ENCODE results near the gene CRACDL.

CRACDL gene

DNA sequence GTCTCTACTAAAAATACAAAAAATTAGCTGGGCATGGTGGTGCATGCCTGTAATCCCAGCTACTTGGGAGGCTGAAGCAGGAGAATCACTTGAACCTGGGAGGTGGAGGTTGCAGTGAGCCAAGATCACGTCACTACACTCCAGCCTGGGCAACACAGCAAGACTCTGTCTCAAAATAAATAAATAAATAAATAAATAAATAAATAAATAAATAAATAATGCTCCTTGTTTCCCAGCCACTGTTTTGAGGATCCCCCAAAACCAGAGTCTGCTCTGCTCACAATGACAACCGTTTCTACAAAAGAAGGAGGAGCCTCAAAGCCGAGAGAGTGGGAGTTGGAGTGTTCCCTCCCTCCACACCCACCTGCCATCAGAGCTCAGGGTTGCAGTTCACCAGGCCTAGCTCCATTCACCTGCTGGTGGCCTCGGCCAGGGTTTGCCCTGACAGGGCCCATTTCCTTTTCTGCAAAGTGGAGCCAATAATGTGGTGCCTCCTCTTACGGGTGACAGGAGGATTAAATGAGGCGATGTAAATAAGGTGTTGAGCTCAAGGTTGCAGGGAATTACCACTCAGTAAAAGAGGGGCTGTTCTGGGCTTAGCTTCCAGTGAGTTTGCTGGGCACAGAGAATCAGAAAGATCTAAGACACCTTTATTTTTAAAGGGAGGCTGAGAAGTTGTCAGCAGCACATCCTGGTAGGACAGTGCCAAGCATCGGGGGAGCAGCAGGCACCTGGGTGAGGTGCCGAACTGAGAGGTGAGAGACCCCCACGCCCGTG, 25.5 kb downstream of the CRACDL start:
- TF ChIP-seq CEBPB (IDR thresholded peaks at IDR 0.05) (no peak), TEAD4 (IDR thresholded peaks at IDR 0.05) (no peak), TCF12 (IDR thresholded peaks at IDR 0.05; ENCODE audit: low read depth) (no peak)

DNA sequence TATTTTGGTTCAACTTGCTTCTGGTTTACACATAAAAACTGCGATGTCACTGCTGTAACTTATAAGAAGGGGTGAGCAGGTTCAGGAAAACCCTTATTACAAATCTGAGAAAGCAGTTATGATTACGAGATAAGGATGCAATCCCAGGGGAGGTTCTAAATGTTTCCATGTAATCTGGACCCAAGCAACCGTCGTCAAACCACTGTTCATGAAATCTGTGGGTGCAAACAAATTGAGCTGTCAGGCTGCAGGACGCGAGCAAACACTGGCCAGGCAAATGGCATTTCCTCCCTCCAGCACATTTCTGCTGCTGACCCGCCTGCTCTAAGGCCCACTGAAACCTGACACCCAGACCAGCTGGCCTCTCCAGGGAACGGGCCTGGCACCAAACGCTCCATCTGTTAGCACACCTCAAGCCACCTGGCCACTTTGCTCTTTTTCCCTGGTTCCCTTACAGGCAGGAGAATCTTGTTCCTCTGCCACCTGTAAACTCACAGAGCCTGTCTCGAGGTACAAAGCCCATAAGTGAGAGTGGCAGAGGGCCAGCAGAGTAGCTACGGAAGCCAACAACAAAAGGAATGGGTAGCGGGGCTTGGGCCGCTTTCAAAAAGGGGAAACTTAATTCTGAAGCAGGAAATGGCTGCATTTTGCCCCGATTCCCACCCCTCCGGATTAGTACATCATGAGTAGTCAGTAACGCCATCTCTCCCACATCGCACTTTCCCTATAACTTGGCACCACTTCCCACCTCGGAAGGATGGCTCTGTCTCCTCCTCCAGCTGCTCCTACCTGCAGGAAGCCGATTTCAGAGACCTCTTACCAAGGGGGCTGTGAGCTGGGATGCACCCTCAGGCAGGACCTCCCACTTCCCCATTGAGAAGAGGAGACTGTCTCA, 26.5 kb downstream of the CRACDL start:
- TF ChIP-seq, protein P1, sequence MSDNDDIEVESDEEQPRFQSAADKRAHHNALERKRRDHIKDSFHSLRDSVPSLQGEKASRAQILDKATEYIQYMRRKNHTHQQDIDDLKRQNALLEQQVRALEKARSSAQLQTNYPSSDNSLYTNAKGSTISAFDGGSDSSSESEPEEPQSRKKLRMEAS (IDR thresholded peaks at IDR 0.05): peak; percentile 71
- TF ChIP-seq YY1 (IDR thresholded peaks at IDR 0.05; ENCODE audit: low read depth) (no peak), EGR1 (IDR thresholded peaks at IDR 0.05) (no peak), TCF12 (IDR thresholded peaks at IDR 0.05; ENCODE audit: low read depth) (peak; percentile 87), FOXM1 (IDR thresholded peaks at IDR 0.05; ENCODE audit: borderline replicate concordance, low read depth) (no peak), CEBPB (IDR thresholded peaks at IDR 0.05) (no peak), EP300 (IDR thresholded peaks at IDR 0.05; ENCODE audit: borderline replicate concordance) (peak; percentile 18; the same call in 1 of the 2 replicates), TEAD4 (IDR thresholded peaks at IDR 0.05) (peak; percentile 39; the same call in 1 of the 2 replicates), TAF1 (IDR thresholded peaks at IDR 0.05; ENCODE audit: low read depth) (no peak), ZBTB7A (IDR thresholded peaks at IDR 0.05; ENCODE audit: low read depth) (no peak), RAD21 (IDR thresholded peaks at IDR 0.05; ENCODE audit: low read depth) (peak; percentile 3; the same call in 1 of the 2 replicates), NFIC (IDR thresholded peaks at IDR 0.05) (peak; percentile 70), CREB1 (IDR thresholded peaks at IDR 0.05; ENCODE audit: low read depth) (no peak)
- TF ChIP-seq, protein P2, sequence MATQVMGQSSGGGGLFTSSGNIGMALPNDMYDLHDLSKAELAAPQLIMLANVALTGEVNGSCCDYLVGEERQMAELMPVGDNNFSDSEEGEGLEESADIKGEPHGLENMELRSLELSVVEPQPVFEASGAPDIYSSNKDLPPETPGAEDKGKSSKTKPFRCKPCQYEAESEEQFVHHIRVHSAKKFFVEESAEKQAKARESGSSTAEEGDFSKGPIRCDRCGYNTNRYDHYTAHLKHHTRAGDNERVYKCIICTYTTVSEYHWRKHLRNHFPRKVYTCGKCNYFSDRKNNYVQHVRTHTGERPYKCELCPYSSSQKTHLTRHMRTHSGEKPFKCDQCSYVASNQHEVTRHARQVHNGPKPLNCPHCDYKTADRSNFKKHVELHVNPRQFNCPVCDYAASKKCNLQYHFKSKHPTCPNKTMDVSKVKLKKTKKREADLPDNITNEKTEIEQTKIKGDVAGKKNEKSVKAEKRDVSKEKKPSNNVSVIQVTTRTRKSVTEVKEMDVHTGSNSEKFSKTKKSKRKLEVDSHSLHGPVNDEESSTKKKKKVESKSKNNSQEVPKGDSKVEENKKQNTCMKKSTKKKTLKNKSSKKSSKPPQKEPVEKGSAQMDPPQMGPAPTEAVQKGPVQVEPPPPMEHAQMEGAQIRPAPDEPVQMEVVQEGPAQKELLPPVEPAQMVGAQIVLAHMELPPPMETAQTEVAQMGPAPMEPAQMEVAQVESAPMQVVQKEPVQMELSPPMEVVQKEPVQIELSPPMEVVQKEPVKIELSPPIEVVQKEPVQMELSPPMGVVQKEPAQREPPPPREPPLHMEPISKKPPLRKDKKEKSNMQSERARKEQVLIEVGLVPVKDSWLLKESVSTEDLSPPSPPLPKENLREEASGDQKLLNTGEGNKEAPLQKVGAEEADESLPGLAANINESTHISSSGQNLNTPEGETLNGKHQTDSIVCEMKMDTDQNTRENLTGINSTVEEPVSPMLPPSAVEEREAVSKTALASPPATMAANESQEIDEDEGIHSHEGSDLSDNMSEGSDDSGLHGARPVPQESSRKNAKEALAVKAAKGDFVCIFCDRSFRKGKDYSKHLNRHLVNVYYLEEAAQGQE (IDR thresholded peaks at IDR 0.05; ENCODE audit: low read depth): no peak
- TF ChIP-seq, protein P3, sequence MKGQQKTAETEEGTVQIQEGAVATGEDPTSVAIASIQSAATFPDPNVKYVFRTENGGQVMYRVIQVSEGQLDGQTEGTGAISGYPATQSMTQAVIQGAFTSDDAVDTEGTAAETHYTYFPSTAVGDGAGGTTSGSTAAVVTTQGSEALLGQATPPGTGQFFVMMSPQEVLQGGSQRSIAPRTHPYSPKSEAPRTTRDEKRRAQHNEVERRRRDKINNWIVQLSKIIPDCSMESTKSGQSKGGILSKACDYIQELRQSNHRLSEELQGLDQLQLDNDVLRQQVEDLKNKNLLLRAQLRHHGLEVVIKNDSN (IDR thresholded peaks at IDR 0.05): peak; percentile 51; the same call in 1 of the 2 replicates

DNA sequence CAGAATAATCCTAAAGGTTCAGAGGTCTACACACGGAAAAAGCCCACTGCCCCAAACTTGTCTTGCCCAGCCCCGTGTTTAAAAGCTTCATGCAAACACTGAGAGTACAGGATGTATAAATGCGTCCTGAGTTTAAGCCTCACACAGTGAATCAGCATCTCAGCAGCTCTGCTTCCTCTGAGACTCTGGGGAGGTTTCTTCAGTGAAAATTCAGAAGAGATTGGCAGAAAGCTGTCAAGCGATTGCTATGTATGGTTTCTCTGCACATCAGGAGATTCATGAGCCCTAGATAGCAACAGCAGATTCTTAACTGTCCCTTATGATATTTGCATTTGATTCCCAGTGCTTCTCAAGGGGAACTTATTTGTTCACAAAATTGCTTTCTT, 27.1 kb downstream of the CRACDL start:
- TF ChIP-seq NFIC (IDR thresholded peaks at IDR 0.05) (no peak), EP300 (IDR thresholded peaks at IDR 0.05; ENCODE audit: borderline replicate concordance) (no peak), CREB1 (IDR thresholded peaks at IDR 0.05; ENCODE audit: low read depth) (no peak), TCF12 (IDR thresholded peaks at IDR 0.05; ENCODE audit: low read depth) (no peak), FOXM1 (IDR thresholded peaks at IDR 0.05; ENCODE audit: borderline replicate concordance, low read depth) (no peak), ZBTB7A (IDR thresholded peaks at IDR 0.05; ENCODE audit: low read depth) (no peak), YY1 (IDR thresholded peaks at IDR 0.05; ENCODE audit: low read depth) (no peak), RAD21 (IDR thresholded peaks at IDR 0.05; ENCODE audit: low read depth) (no peak), CEBPB (IDR thresholded peaks at IDR 0.05) (no peak), EGR1 (IDR thresholded peaks at IDR 0.05) (no peak), TAF1 (IDR thresholded peaks at IDR 0.05; ENCODE audit: low read depth) (no peak)
- TF ChIP-seq, protein P3 (IDR thresholded peaks at IDR 0.05): no peak
- TF ChIP-seq, protein P2 (IDR thresholded peaks at IDR 0.05; ENCODE audit: low read depth): no peak

DNA sequence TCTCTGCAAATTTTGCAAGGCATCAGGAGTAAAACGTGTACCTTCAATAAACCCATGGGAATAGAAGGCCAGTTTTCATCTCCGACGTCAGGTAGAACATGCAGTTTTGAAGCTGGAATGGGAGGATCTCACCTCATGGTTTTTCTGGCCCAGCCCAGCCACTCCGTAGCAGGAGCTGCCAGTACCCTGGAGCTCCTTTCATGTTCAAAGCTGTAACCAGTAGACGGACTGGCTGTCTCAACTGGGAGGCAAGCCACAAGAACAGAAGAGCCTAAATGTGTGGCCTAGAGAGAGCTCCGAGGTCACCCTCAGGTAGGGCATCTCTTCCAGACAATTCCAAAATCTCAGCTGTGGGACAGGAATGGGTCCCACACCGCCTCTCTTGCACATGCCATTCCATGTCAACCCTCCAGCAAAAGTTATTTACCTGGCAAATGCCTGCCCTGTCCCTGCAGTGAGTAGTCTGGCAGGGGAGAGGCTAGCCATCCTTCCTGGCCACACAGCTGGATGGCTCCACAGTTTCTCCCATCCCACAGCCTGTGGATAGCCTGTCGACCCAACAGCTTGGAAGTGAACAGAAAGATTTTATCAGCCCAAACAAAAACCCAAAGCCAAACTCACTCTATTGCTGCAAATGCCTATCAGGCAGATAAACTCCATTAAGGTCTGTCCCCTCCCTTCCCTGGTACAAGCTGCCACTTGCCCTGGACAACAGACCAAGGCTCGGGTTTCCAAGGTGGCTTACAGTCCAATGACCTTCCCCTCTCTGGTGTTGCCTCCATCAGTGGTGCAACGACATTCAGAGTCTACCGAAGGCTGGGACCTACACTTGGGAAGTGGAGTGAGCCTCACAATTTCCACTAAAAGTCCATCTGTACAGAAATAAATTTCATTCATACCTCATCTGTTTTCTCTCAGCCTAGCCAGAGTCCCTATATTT, 27.8 kb downstream of the CRACDL start:
- TF ChIP-seq CREB1 (IDR thresholded peaks at IDR 0.05; ENCODE audit: low read depth): no peak
- TF ChIP-seq ZBTB7A (IDR thresholded peaks at IDR 0.05; ENCODE audit: low read depth): no peak
- TF ChIP-seq TEAD4 (IDR thresholded peaks at IDR 0.05): no peak
- TF ChIP-seq CEBPB (IDR thresholded peaks at IDR 0.05): no peak
- TF ChIP-seq YY1 (IDR thresholded peaks at IDR 0.05; ENCODE audit: low read depth): no peak
- no peak for TF ChIP-seq FOXM1 (IDR thresholded peaks at IDR 0.05; ENCODE audit: borderline replicate concordance, low read depth)
- no peak for TF ChIP-seq EGR1 (IDR thresholded peaks at IDR 0.05)
- TF ChIP-seq EP300 (IDR thresholded peaks at IDR 0.05; ENCODE audit: borderline replicate concordance): no peak
